Endodermal cell (in vitro differentiated cells): ENCODE measurements around the gene MRPS9. TPM values are rescaled to one million over a fixed set of nuclear protein-coding genes. Genes with fewer than 3 reads are reported as not detected.

Source experiments
- DNase-seq: peaks from one replicate; pipeline ENCODE4 v3.0.0-alpha.2; 2017
- H3K27ac ChIP-seq: 2 replicates; pipeline ENCODE4 v1.5.1; 2013; ENCODE audit warnings: mild to moderate bottlenecking, low read depth, low read length, moderate library complexity
- H3K27me3 ChIP-seq: 2 replicates; pipeline ENCODE4 v1.6.1; 2013; ENCODE audit warnings: mild to moderate bottlenecking, low read length, moderate library complexity; ENCODE audit not compliant: insufficient read depth, control insufficient read depth, poor library complexity, severe bottlenecking
- H3K36me3 ChIP-seq: 2 replicates; pipeline ENCODE4 v1.7.0; 2013; ENCODE audit warnings: mild to moderate bottlenecking, low read length, moderate library complexity; ENCODE audit not compliant: control insufficient read depth, insufficient read depth
- H3K4me1 ChIP-seq: one replicate; pipeline ENCODE4 v1.7.0; 2013; ENCODE audit warnings: low read length; ENCODE audit not compliant: control insufficient read depth, insufficient read depth
- H3K4me3 ChIP-seq: 2 replicates; pipeline ENCODE4 v1.5.1; 2013; ENCODE audit warnings: mild to moderate bottlenecking, low read length, moderate library complexity
- H3K9ac ChIP-seq: 2 replicates; pipeline ENCODE4 v1.6.1; 2013; ENCODE audit warnings: mild to moderate bottlenecking, low read length, moderate library complexity; ENCODE audit not compliant: poor library complexity, severe bottlenecking; ENCODE audit errors: extremely low read depth
- H3K9me3 ChIP-seq: 2 replicates; pipeline ENCODE4 v1.6.1; 2013; ENCODE audit warnings: mild to moderate bottlenecking, low read length, moderate library complexity; ENCODE audit not compliant: control insufficient read depth
- H3K27ac Mint-ChIP-seq: 2 replicates; pipeline ENCODE4 v1.8.0; 2020; ENCODE audit warnings: mixed read lengths
- H3K27me3 Mint-ChIP-seq: 2 replicates; pipeline ENCODE4 v1.8.0; 2021; ENCODE audit warnings: mild to moderate bottlenecking, mixed read lengths; ENCODE audit not compliant: insufficient read depth
- H3K36me3 Mint-ChIP-seq: 2 replicates; pipeline ENCODE4 v1.8.0; 2020; ENCODE audit warnings: low read depth, mixed read lengths
- H3K4me1 Mint-ChIP-seq: 2 replicates; pipeline ENCODE4 v1.8.0; 2020; ENCODE audit warnings: mixed read lengths
- H3K4me3 Mint-ChIP-seq: 2 replicates; pipeline ENCODE4 v1.8.0; 2020; ENCODE audit warnings: mild to moderate bottlenecking, moderate library complexity, mixed read lengths
- H3K9me3 Mint-ChIP-seq: 2 replicates; pipeline ENCODE4 v1.8.0; 2020; ENCODE audit warnings: mild to moderate bottlenecking, mixed read lengths
- WGBS, 2 experiments: methylation state at CpG; one replicate each; pipeline versions ENCODE4 v1.1.5 to v1.1.7; 2013; ENCODE audit warnings: missing lambda C conversion rate in 2 of 2, mixed read lengths in 1 of 2; ENCODE audit not compliant: insufficient coverage in 1 of 2, insufficient read length in 1 of 2; 5-methylcytosine and 5-hydroxymethylcytosine counted together
- total RNA-seq, 2 donors: library from RNA; stranded (reverse); fragmentation: NEBNext Ultra II Directional in 1 of 2; extraction: Animal tissue kit (Norgen Biotek cat#: 25700) in 1 of 2; gene quantifications; 2 replicates in 1 of 2; 3 replicates in 1 of 2; pipeline ENCODE4 v1.2.1, GENCODE V29; 2021
- TF ChIP-seq, protein P1 (sequence below): fragments of 200-600 bp; sonication (generic); conservative IDR thresholded peaks from 2 replicates; pipeline ENCODE4 v1.5.0; 2021; ENCODE audit warnings: antibody characterized with exemption, mild to moderate bottlenecking

MRPS9 gene
- total RNA-seq, 2 donors from 2014 or later = 43.4 to 52.1 TPM

DNA sequence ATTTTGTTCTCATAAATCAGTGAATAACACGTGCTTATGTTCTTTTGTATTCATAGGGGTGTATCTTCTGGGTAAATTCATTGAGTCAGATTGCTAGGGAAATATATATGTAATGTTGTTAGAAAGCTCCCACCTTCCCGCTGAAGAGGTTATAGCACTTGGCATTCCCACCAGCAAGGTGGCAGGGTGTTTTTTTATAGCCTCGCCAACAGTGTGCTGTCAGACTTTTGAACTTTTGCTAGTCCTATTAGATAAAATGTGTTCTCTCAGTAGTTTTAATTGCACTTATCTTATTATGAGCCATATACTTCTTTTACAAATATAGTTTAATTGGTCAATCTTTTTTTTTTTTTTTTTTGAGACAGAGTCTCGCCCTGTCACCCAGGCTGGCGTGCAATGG lies 31.0 kb downstream of the MRPS9 start:
- WGBS, 2 experiments = 91 to 100% methylated on average over 4 to 5 of the region's 5 CpGs
- peaks cover 17% of the 10 kb centered on the region for H3K4me1 Mint-ChIP-seq
- Histone ChIP-seq H3K4me1 (no peaks in the 10 kb centered on the region), H3K9ac (no peak overlapping the region), H3K36me3 (peaks cover 11% of the 10 kb centered on the region), H3K4me3 (no peak overlapping the region), H3K27me3 (no peaks in the 10 kb centered on the region), H3K9me3 (no peaks in the 10 kb centered on the region), H3K27ac (no peak overlapping the region)
- no peak overlapping the region for H3K27ac Mint-ChIP-seq
- no peak for DNase-seq
- no peaks in the 10 kb centered on the region for H3K9me3 Mint-ChIP-seq
- H3K36me3 Mint-ChIP-seq = peaks cover 1% of the 10 kb centered on the region
- H3K4me3 Mint-ChIP-seq = no peak overlapping the region
- H3K27me3 Mint-ChIP-seq = no peaks in the 10 kb centered on the region
- TF ChIP-seq, protein P1, sequence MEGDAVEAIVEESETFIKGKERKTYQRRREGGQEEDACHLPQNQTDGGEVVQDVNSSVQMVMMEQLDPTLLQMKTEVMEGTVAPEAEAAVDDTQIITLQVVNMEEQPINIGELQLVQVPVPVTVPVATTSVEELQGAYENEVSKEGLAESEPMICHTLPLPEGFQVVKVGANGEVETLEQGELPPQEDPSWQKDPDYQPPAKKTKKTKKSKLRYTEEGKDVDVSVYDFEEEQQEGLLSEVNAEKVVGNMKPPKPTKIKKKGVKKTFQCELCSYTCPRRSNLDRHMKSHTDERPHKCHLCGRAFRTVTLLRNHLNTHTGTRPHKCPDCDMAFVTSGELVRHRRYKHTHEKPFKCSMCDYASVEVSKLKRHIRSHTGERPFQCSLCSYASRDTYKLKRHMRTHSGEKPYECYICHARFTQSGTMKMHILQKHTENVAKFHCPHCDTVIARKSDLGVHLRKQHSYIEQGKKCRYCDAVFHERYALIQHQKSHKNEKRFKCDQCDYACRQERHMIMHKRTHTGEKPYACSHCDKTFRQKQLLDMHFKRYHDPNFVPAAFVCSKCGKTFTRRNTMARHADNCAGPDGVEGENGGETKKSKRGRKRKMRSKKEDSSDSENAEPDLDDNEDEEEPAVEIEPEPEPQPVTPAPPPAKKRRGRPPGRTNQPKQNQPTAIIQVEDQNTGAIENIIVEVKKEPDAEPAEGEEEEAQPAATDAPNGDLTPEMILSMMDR = no peak

DNA sequence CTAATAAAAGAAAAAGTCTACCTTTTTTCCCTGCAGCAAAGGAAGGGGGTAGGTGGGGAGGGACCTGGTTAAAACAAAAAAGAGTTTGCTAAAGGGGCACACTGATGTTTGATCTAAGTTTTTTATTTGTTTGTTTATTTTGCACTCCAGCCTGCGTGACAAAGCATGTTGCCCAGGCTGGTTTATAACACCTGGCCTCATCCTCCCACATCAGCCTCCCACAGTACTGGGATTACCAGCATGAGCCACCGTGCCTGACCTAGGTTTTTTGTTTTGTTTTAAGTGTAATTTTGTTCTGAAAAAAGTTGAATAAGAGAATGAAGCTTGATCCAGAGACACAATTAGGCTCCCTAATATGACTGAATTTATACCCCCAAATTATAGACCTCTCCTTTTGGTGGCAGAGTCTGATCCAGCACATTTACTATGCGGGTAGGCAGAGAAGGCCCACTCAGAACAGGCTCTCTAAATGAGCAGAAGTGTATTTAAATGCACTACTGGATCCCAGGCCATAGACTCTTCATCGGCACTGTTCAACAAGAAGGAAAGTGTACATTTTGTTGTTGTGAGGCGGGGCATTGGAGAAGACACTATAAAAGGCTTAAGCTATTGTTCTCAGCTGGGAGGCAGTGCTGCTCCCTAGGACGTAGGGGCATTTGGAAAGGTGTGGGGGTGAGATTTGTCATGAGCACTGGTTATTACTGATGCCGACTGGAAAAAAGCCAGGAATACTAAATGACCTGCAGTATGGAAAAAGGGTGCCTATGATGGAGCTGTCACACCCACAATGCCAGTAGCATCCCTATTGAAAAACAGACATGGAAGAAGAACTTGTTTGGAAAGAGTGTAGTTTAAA lies 32.4 kb downstream of the MRPS9 start:
- Histone ChIP-seq H3K27me3 (no peaks in the 10 kb centered on the region), H3K27ac (no peak overlapping the region), H3K4me1 (no peaks in the 10 kb centered on the region), H3K9me3 (no peaks in the 10 kb centered on the region), H3K36me3 (peaks cover 16% of the 10 kb centered on the region), H3K4me3 (no peak overlapping the region), H3K9ac (no peak overlapping the region)
- Mint-ChIP-seq H3K36me3 (peaks cover 5% of the 10 kb centered on the region), H3K4me1 (peaks cover 5% of the 10 kb centered on the region), H3K9me3 (no peaks in the 10 kb centered on the region), H3K27ac (no peak overlapping the region), H3K27me3 (no peaks in the 10 kb centered on the region), H3K4me3 (no peak overlapping the region)
- DNase-seq = no peak
- TF ChIP-seq, protein P1 = no peak
- 88 to 94% methylated on average over 4 to 7 of the region's 7 CpGs for WGBS, 2 experiments

DNA sequence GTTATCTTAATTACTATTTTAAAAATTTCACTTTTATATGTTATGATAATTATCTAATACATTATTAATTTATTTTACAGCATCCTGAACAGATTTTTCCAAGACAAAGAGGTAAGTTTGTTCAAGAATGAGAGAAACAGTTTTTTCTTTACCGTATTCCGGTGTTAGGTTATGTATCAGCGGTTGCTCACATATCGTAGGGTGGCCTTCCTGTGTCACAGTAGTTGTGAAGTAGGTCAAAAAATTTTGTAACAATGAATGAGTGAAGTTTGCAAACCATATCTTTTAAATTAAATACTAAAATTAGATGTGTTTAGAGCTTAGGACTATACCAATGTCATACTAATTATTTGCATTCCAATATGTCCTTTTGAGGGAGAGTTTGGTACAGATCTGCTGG lies 33.5 kb downstream of the MRPS9 start:
- no peak overlapping the region for H3K4me3 ChIP-seq
- no peak for DNase-seq
- H3K27me3 ChIP-seq = no peaks in the 10 kb centered on the region
- no peak overlapping the region for H3K4me3 Mint-ChIP-seq
- no peak overlapping the region for H3K27ac ChIP-seq
- H3K27ac Mint-ChIP-seq = no peak overlapping the region
- no peaks in the 10 kb centered on the region for H3K9me3 Mint-ChIP-seq
- peaks cover 14% of the 10 kb centered on the region for H3K36me3 ChIP-seq
- H3K4me1 Mint-ChIP-seq = no peaks in the 10 kb centered on the region
- 99% methylated on average over 4 of the region's 4 CpGs; no CpG with 5 or more reads in 1 of the 2 experiments for WGBS, 2 experiments
- TF ChIP-seq, protein P1 = no peak
- H3K27me3 Mint-ChIP-seq = no peaks in the 10 kb centered on the region
- H3K4me1 ChIP-seq = no peaks in the 10 kb centered on the region
- H3K36me3 Mint-ChIP-seq = peaks cover 8% of the 10 kb centered on the region
- no peak overlapping the region for H3K9ac ChIP-seq
- no peaks in the 10 kb centered on the region for H3K9me3 ChIP-seq
